ENCODE data around the gene MYO15A.

Gene MYO15A

DNA sequence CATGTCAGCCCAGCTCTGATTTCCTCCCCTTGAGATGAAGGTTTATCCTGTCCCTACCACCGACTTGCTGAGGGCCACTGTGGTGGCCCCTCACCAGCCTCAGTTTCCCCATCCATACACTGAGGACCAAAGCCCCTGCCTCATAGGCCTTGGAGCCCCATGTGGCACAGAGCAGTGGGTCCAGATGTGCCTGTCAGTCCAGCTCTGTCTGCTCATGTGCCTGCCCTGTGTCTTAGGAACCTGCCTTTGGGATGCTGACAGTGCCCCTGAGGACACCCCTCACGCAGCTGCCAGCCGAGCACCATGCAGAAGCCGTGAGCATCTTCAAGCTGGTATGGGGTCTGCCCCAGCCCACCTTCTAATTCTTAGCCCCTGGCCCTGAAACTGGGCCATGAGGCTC is 35.7 kb downstream of the MYO15A start:
- WGBS (ENCODE audit: insufficient coverage, insufficient read length) = no CpG with 5 or more reads among the region's 4 CpGs
- no peak for DNase-seq (ENCODE audit: low read depth, low spot score)
- no peaks in the 10 kb centered on the region for H3K27me3 ChIP-seq (ENCODE audit: control insufficient read depth, insufficient read depth, low read length)
- no peak overlapping the region for H3K4me3 ChIP-seq (ENCODE audit: low read length)
- H3K9me3 ChIP-seq (ENCODE audit: control insufficient read depth, insufficient read depth, low read length) = no peaks in the 10 kb centered on the region
- H3K27ac ChIP-seq (ENCODE audit: low read length) = no peak overlapping the region
- peaks cover 6% of the 10 kb centered on the region for H3K4me1 ChIP-seq (ENCODE audit: control insufficient read depth, insufficient read depth, low read length)
- H3K36me3 ChIP-seq (ENCODE audit: control insufficient read depth, insufficient read depth, low read length) = no peaks in the 10 kb centered on the region

DNA sequence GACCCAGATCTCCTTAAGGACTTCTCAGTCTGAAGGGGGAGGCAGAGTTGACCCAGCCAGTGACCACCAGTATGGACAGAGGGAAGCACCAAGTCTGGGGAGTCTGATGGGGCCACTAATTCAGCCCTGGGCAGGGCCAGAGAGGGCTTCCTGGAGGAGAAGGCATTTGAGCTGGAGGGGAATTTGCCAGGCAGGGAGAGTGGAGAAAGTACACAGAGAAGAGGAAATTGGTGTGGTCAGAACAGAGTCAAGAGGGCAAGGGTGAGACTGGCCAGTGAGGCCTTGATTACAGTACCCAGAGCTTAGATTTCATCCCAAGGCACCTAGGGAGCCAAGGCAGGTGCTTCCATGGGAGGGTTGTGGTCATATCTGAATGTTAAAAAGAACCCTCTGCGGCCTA is 36.3 kb downstream of the MYO15A start:
- peaks cover 6% of the 10 kb centered on the region for H3K4me1 ChIP-seq (ENCODE audit: control insufficient read depth, insufficient read depth, low read length)
- no peaks in the 10 kb centered on the region for H3K36me3 ChIP-seq (ENCODE audit: control insufficient read depth, insufficient read depth, low read length)
- no peak overlapping the region for H3K4me3 ChIP-seq (ENCODE audit: low read length)
- no peaks in the 10 kb centered on the region for H3K27me3 ChIP-seq (ENCODE audit: control insufficient read depth, insufficient read depth, low read length)
- no peak for DNase-seq (ENCODE audit: low read depth, low spot score)
- H3K9me3 ChIP-seq (ENCODE audit: control insufficient read depth, insufficient read depth, low read length) = no peaks in the 10 kb centered on the region
- no CpG with 5 or more reads among the region's 1 CpG for WGBS (ENCODE audit: insufficient coverage, insufficient read length)
- no peak overlapping the region for H3K27ac ChIP-seq (ENCODE audit: low read length)

DNA sequence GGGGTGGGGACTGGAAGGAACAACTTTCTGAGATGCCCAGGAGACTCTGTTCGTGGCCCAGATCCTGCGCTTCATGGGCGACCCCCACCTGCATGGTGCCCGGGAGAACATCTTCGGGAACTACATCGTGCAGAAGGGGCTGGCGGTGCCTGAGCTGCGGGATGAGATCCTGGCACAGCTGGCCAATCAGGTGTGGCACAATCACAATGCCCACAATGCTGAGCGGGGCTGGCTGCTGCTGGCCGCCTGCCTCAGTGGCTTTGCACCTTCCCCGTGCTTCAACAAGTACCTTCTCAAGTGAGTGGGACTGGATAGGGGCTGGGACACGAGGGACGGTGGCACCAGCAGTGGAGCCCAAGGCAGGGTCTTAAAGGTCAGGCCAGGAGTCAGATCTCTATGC is 37.3 kb downstream of the MYO15A start:
- H3K27me3 ChIP-seq (ENCODE audit: control insufficient read depth, insufficient read depth, low read length) = no peaks in the 10 kb centered on the region
- no CpG with 5 or more reads among the region's 13 CpGs for WGBS (ENCODE audit: insufficient coverage, insufficient read length)
- H3K9me3 ChIP-seq (ENCODE audit: control insufficient read depth, insufficient read depth, low read length) = no peaks in the 10 kb centered on the region
- H3K27ac ChIP-seq (ENCODE audit: low read length) = no peak overlapping the region
- DNase-seq (ENCODE audit: low read depth, low spot score) = no peak
- H3K4me3 ChIP-seq (ENCODE audit: low read length) = no peak overlapping the region
- no peaks in the 10 kb centered on the region for H3K36me3 ChIP-seq (ENCODE audit: control insufficient read depth, insufficient read depth, low read length)
- peaks cover 6% of the 10 kb centered on the region for H3K4me1 ChIP-seq (ENCODE audit: control insufficient read depth, insufficient read depth, low read length)

DNA sequence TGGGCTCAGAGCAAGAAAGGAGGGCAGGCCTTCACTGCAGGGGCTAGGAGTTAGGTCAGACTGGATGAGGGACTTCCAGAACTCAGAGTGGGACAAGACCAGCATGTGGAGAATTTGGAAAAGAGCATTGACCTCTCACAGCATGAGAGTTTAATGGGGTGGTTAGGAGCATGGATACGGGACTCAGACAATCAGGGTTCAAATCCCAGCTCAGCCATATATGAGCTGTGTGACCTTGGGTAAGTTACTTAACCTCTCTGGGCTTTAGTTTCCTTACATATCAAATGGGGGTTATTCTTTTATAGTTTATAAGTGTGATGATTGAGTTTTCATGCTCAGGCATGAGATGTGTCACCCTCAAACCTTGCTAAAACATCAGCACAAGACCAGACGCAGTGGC is 37.7 kb downstream of the MYO15A start:
- H3K9me3 ChIP-seq (ENCODE audit: control insufficient read depth, insufficient read depth, low read length) = no peaks in the 10 kb centered on the region
- no peak for DNase-seq (ENCODE audit: low read depth, low spot score)
- no peak overlapping the region for H3K4me3 ChIP-seq (ENCODE audit: low read length)
- H3K4me1 ChIP-seq (ENCODE audit: control insufficient read depth, insufficient read depth, low read length) = peaks cover 6% of the 10 kb centered on the region
- WGBS (ENCODE audit: insufficient coverage, insufficient read length) = no CpG with 5 or more reads among the region's 2 CpGs
- no peak overlapping the region for H3K27ac ChIP-seq (ENCODE audit: low read length)
- H3K27me3 ChIP-seq (ENCODE audit: control insufficient read depth, insufficient read depth, low read length) = no peaks in the 10 kb centered on the region
- H3K36me3 ChIP-seq (ENCODE audit: control insufficient read depth, insufficient read depth, low read length) = no peaks in the 10 kb centered on the region

DNA sequence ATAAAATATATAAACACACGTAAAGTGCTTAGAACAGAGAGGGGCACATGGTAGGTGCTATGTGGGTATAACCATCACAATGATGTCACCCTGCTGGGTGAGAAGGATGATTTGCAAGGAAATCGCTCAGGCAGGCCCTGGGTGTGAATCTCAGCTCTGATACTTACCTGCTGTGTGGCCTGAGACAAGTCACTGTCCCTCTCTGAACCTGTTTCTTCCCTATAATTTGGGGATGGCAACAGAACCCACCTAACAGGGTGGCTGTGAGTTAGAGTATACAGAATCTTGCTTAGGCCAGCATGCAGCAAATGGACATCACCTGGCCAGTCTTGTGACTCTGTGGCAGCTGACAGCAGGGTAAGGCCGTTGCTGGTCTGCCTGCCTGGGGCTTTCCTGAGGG is 38.4 kb downstream of the MYO15A start:
- Histone ChIP-seq H3K27me3 (ENCODE audit: control insufficient read depth, insufficient read depth, low read length) (no peaks in the 10 kb centered on the region), H3K36me3 (ENCODE audit: control insufficient read depth, insufficient read depth, low read length) (no peaks in the 10 kb centered on the region), H3K4me3 (ENCODE audit: low read length) (no peak overlapping the region), H3K27ac (ENCODE audit: low read length) (no peak overlapping the region), H3K9me3 (ENCODE audit: control insufficient read depth, insufficient read depth, low read length) (no peaks in the 10 kb centered on the region), H3K4me1 (ENCODE audit: control insufficient read depth, insufficient read depth, low read length) (peaks cover 6% of the 10 kb centered on the region)
- WGBS (ENCODE audit: insufficient coverage, insufficient read length) = no CpG with 5 or more reads among the region's 3 CpGs
- no peak for DNase-seq (ENCODE audit: low read depth, low spot score)

DNA sequence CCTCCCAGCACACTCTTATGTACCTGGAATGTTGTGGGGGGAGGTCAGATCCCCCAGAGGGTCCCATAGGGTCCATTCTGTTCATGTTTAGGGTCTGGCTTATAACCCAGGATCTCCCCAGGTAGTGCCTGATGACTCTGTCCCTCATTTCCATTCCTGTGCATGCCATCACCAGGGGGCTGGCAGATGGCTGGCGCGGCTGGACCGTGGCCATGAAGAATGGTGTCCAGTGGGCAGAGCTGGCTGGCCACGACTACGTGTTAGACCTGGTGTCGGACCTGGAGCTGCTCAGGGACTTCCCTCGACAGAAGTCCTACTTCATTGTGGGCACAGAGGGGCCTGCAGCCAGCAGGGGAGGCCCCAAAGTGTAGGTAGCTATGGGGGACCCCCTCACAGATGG is 40.0 kb downstream of the MYO15A start:
- no peaks in the 10 kb centered on the region for H3K36me3 ChIP-seq (ENCODE audit: control insufficient read depth, insufficient read depth, low read length)
- peaks cover 3% of the 10 kb centered on the region for H3K4me1 ChIP-seq (ENCODE audit: control insufficient read depth, insufficient read depth, low read length)
- no peak overlapping the region for H3K27ac ChIP-seq (ENCODE audit: low read length)
- DNase-seq (ENCODE audit: low read depth, low spot score) = no peak
- no peak overlapping the region for H3K4me3 ChIP-seq (ENCODE audit: low read length)
- no peaks in the 10 kb centered on the region for H3K27me3 ChIP-seq (ENCODE audit: control insufficient read depth, insufficient read depth, low read length)
- H3K9me3 ChIP-seq (ENCODE audit: control insufficient read depth, insufficient read depth, low read length) = no peaks in the 10 kb centered on the region
- WGBS (ENCODE audit: insufficient coverage, insufficient read length) = no CpG with 5 or more reads among the region's 7 CpGs

DNA sequence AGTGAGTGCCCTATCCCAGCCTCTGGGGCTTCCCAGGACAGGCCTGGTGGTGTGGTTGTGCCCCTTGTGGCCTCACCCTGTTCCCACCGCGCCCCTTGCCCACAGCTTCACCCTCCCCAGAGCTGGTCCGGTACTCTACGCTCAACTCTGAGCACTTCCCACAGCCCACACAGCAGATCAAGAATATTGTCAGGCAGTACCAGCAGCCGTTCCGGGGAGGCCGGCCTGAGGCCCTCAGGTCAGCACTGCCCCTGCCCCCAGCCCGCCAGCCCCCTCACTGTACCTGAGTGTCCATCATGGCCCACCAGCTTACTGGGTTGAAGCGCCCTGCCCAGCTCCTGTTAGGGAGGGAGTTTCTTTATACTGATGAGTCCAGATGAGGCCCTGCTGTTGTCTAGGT is 42.7 kb downstream of the MYO15A start:
- no peak for DNase-seq (ENCODE audit: low read depth, low spot score)
- no peaks in the 10 kb centered on the region for H3K36me3 ChIP-seq (ENCODE audit: control insufficient read depth, insufficient read depth, low read length)
- no peaks in the 10 kb centered on the region for H3K27me3 ChIP-seq (ENCODE audit: control insufficient read depth, insufficient read depth, low read length)
- no peak overlapping the region for H3K4me3 ChIP-seq (ENCODE audit: low read length)
- 0 out of 2 replicates have a peak, but pooled peaks cover 4% of the 10 kb centered on the region for H3K4me1 ChIP-seq (ENCODE audit: control insufficient read depth, insufficient read depth, low read length)
- WGBS (ENCODE audit: insufficient coverage, insufficient read length) = no CpG with 5 or more reads among the region's 9 CpGs
- H3K27ac ChIP-seq (ENCODE audit: low read length) = no peak overlapping the region
- H3K9me3 ChIP-seq (ENCODE audit: control insufficient read depth, insufficient read depth, low read length) = no peaks in the 10 kb centered on the region

DNA sequence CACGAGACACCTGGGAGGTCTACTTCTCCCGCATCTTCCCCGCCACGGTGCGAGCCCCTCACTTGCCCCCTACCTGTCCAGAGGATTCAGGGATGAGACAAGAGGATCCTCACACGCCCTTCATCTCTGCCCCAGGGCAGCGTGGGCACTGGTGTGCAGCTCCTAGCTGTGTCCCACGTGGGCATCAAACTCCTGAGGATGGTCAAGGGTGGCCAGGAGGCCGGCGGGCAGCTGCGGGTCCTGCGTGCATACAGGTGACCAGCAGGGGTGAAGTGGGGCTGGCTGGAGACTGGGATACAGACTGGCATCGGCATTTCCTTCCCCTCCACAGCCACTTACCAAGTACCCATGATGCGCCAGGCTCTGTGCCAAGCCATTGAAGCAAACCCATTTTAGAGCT is 46.6 kb downstream of the MYO15A start:
- H3K4me1 ChIP-seq (ENCODE audit: control insufficient read depth, insufficient read depth, low read length) = 0 out of 2 replicates have a peak, but pooled peaks cover 5% of the 10 kb centered on the region
- WGBS (ENCODE audit: insufficient coverage, insufficient read length) = no CpG with 5 or more reads among the region's 14 CpGs
- no peak overlapping the region for H3K27ac ChIP-seq (ENCODE audit: low read length)
- H3K27me3 ChIP-seq (ENCODE audit: control insufficient read depth, insufficient read depth, low read length) = no peaks in the 10 kb centered on the region
- H3K9me3 ChIP-seq (ENCODE audit: control insufficient read depth, insufficient read depth, low read length) = no peaks in the 10 kb centered on the region
- H3K4me3 ChIP-seq (ENCODE audit: low read length) = no peak overlapping the region
- H3K36me3 ChIP-seq (ENCODE audit: control insufficient read depth, insufficient read depth, low read length) = no peaks in the 10 kb centered on the region
- no peak for DNase-seq (ENCODE audit: low read depth, low spot score)

DNA sequence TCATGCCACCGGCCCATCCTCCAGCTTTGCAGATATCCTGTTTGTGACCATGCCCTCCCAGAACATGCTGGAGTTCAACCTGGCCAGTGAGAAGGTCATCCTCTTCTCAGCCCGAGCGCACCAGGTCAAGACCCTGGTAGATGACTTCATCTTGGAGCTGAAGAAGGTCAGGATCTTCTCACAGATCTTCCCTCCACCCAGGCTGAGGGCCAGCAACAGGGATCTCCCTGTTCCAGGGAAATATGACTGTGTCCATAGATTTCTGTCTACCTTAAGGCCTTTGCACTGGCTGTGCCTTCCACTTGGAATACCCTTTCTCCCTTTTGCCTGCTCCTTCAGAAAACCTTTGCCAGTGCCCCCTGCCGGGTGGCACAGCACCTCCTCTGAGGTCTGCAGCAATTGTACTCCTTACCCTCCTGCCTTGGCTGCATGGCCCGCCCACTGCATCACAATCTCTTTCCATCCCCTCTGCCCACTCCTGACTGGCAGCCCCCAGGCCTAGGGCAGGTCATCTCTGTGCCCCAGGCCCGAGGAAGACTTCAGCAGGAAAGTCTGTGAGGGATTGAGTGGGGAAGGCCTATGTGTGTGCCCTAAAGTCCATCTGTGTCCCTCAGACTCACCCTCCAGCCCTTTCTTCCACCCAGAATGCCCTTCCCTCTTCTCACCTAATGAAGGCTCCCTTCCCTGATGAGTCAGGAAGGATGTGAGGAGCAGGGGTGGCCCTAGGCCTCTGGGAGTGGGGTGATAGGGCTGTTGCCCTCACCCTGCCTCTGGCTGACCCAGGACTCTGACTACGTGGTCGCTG is 47.8 kb downstream of the MYO15A start:
- no peak overlapping the region for H3K27ac ChIP-seq (ENCODE audit: low read length)
- no peaks in the 10 kb centered on the region for H3K27me3 ChIP-seq (ENCODE audit: control insufficient read depth, insufficient read depth, low read length)
- no peak overlapping the region for H3K4me3 ChIP-seq (ENCODE audit: low read length)
- H3K36me3 ChIP-seq (ENCODE audit: control insufficient read depth, insufficient read depth, low read length) = no peaks in the 10 kb centered on the region
- H3K4me1 ChIP-seq (ENCODE audit: control insufficient read depth, insufficient read depth, low read length) = 0 out of 2 replicates have a peak, but pooled peaks cover 5% of the 10 kb centered on the region
- no peak for DNase-seq (ENCODE audit: low read depth, low spot score)
- no CpG with 5 or more reads among the region's 8 CpGs for WGBS (ENCODE audit: insufficient coverage, insufficient read length)
- H3K9me3 ChIP-seq (ENCODE audit: control insufficient read depth, insufficient read depth, low read length) = no peaks in the 10 kb centered on the region

DNA sequence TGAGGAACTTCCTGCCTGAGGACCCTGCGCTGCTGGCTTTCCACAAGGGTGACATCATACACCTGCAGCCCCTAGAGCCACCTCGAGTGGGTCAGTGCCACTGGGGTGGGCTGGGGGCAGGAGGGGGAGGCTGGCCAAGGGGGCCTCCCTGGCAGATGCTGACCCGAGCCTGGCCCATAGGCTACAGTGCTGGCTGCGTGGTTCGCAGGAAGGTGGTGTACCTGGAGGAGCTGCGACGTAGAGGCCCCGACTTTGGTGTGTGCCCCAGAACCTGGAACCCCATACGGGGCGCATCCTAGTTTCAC is 48.4 kb downstream of the MYO15A start:
- H3K9me3 ChIP-seq (ENCODE audit: control insufficient read depth, insufficient read depth, low read length) = no peaks in the 10 kb centered on the region
- H3K4me3 ChIP-seq (ENCODE audit: low read length) = no peak overlapping the region
- no peaks in the 10 kb centered on the region for H3K27me3 ChIP-seq (ENCODE audit: control insufficient read depth, insufficient read depth, low read length)
- no peak overlapping the region for H3K27ac ChIP-seq (ENCODE audit: low read length)
- H3K36me3 ChIP-seq (ENCODE audit: control insufficient read depth, insufficient read depth, low read length) = no peaks in the 10 kb centered on the region
- 0 out of 2 replicates have a peak, but pooled peaks cover 5% of the 10 kb centered on the region for H3K4me1 ChIP-seq (ENCODE audit: control insufficient read depth, insufficient read depth, low read length)
- no peak for DNase-seq (ENCODE audit: low read depth, low spot score)
- no CpG with 5 or more reads among the region's 10 CpGs for WGBS (ENCODE audit: insufficient coverage, insufficient read length)

DNA sequence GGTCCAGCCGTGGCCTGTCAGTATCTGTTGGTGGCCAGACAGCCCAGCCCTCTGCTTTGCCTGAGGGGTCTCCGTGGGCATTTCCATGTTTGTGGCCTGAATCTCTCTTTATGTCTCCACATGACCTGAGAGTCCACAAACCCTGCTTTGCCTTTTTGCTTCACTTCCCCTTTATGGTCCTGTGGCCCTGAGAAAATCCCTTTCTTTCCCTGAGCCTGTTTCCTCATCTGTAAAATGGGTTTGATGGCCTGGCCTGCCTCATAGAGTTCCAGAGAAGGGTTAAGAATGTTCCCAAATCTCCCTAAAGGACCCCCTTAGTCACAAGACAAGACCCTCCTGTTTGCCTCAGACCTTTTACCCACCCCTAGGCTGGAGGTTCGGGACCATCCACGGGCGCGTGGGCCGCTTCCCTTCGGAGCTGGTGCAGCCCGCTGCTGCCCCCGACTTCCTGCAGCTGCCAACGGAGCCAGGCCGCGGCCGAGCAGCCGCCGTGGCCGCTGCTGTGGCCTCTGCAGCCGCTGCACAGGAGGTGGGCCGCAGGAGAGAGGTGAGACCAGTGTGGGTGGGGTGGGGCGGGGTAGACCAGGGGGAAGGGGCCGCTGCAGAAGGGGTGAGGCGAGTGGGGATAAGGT is 48.9 kb downstream of the MYO15A start:
- Histone ChIP-seq H3K27ac (ENCODE audit: low read length) (no peak overlapping the region), H3K36me3 (ENCODE audit: control insufficient read depth, insufficient read depth, low read length) (no peaks in the 10 kb centered on the region), H3K4me1 (ENCODE audit: control insufficient read depth, insufficient read depth, low read length) (0 out of 2 replicates have a peak, but pooled peaks cover 5% of the 10 kb centered on the region), H3K27me3 (ENCODE audit: control insufficient read depth, insufficient read depth, low read length) (no peaks in the 10 kb centered on the region), H3K9me3 (ENCODE audit: control insufficient read depth, insufficient read depth, low read length) (no peaks in the 10 kb centered on the region), H3K4me3 (ENCODE audit: low read length) (no peak overlapping the region)
- WGBS (ENCODE audit: insufficient coverage, insufficient read length) = no CpG with 5 or more reads among the region's 22 CpGs
- no peak for DNase-seq (ENCODE audit: low read depth, low spot score)
